Muscle of back (tissue), 11 donors: ENCODE data around the gene CFAP20DC. TPM values are rescaled to one million over a fixed set of nuclear protein-coding genes. Genes with fewer than 3 reads are reported as not detected.
A peak's percentile ranks its signal among the peaks of the same experiment; 100 is the strongest.
"Not testable (repeated sequence)": the region's sequence is repeated elsewhere in the genome, so short reads cannot be mapped to it uniquely, and the experiment has no call there.

Experiments used
- DNase-seq, 3 donors: peaks; one replicate each; pipeline versions ENCODE4 v3.0.0 to v3.0.0-alpha.2; 2013
- polyA plus RNA-seq, 10 donors: library from polyadenylated mRNA; unstranded; fragments of 120-200 nt; gene quantifications; one replicate each; pipeline ENCODE4 v1.2.1, GENCODE V29; 2013; ENCODE audit not compliant: insufficient read length in 10 of 10

CFAP20DC gene
- polyA plus RNA-seq, 10 donors = 0.88 to 2.4 (median 1.7) TPM

GRCh38 chr3:58868097-58868779, 181.6 kb downstream of the CFAP20DC start:
- DNase-seq = no peak

- no peak for DNase-seq
Observed at GRCh38 chr3:58867621-58868020, 182.2 kb downstream of the CFAP20DC start.

GRCh38 chr3:58866079-58866478, 183.7 kb downstream of the CFAP20DC start:
- DNase-seq = no peak

- no peak for DNase-seq
Observed at GRCh38 chr3:58864480-58864879, 185.3 kb downstream of the CFAP20DC start.

DNA sequence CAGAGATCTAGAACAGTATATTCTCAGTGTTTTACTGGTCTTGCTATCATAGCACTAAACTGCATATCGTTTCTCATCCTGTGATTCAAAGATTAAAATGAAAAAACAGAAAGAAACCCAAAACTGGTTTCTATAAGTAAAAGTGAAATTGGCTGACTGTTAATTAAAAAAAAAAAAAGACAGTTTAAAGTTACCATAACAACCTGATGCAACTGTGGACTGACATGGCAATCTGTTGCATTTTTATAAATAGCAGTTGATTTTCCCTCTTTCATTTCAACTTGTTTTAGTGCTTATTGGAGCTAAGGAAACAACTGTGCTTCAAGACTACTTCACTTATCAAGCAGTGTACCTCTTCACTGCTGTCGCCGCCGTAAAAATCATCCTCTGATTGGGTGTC, 186.6 kb downstream of the CFAP20DC start:
- no peak for DNase-seq

DNA sequence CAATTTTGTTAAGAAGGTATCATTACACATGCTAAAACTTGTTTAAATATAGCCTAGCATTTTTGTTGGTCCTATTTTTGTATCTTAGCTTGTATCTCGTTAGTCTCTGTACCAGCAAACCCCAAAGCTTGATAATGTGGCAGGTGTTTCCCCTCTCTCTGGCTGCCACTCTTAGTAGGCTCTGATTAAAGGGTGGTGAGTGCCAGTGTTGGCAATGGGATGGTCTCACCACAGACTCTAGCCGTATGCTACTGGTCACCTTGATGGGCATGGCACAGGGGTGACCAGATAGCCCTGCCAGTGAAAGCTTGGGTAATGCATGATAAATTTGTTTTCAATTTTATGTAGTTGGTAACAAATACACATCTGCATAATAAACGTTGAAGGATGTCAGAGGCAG, 188.3 kb downstream of the CFAP20DC start:
- no peak for DNase-seq

DNA sequence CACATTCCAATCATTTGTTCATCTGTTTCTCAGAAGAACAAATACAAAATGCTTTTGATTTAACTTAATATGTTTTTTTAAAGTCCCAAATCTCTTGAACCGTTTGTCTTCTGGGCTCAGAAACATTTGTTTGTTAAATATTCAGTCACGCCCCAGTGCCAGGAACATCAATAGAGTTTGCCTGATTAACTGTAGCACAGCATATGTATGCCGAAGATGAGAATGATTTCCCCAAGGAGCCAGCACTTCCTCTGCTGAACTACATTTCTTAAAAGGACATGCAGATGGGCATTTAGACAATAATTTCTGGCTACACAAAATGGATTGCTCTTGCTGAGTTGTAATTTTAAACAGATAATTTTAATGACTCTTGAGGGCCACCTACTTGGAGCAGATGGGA, 191.7 kb downstream of the CFAP20DC start:
- peak in 1 of 3 donors; percentile 19 for DNase-seq

DNA sequence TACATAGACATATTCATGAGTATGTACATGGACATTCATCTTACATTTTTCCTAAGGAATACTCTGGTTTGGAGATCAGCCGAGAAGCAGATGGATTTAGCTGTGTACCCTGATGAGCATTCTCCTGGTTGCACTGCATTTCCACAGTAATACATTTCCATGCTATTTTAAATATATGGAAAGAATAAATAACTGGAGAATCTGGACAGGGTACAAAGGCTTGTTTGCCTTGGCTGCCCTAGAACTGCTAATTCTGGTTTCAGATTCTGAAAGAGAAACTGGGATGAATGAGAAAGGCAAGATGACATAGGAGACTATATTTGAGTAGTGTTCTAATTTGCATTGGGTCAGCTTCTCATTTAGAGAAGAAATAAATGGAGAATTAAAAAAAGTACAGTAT, 192.4 kb downstream of the CFAP20DC start:
- no peak for DNase-seq

- DNase-seq = no peak
Observed at GRCh38 chr3:58848826-58849225, 201.0 kb downstream of the CFAP20DC start.

- not testable (repeated sequence) for DNase-seq
Observed at GRCh38 chr3:58842050-58842747, 207.6 kb downstream of the CFAP20DC start.

DNA sequence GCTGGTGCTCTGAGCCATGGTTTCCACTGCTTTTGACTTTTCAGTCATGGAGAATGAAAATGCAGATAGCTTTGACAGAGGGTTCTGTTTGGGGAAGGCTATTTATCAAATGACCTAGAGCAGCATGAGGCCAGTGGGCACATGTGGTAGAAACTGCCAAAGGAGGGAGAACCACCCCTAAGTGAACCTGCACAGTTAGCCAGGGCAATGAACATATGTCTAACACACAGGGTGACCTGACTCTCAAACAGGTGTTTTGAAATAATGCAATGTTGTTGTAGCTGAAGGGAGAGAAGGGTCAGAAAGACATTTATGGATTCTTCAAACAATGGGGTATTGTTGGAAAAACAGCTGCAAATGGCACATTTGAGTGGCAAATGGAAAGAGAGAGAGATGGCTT, 208.9 kb downstream of the CFAP20DC start:
- DNase-seq = no peak

- no peak for DNase-seq
Observed at GRCh38 chr3:58839964-58840363, 209.9 kb downstream of the CFAP20DC start.

GRCh38 chr3:58839187-58839586, 210.6 kb downstream of the CFAP20DC start:
- no peak for DNase-seq

DNA sequence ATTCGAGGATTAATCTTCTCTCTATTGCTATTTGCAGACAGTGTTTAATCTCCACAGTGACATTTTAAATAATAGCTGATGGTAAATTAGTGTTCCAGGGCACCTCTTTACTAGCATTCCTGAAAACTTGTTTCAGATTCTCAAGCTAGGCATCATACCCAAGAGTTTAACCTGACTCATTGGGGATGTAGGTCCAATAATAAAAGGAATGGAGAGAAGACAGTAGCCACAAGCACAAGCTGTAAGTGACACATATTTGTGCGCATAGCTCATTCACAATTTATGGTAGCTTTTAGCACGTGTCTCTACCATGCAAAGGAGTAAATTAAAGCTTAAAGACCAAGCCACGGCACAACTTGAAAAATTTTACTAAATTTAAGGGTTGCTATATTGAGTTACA, 212.0 kb downstream of the CFAP20DC start:
- no peak for DNase-seq

DNA sequence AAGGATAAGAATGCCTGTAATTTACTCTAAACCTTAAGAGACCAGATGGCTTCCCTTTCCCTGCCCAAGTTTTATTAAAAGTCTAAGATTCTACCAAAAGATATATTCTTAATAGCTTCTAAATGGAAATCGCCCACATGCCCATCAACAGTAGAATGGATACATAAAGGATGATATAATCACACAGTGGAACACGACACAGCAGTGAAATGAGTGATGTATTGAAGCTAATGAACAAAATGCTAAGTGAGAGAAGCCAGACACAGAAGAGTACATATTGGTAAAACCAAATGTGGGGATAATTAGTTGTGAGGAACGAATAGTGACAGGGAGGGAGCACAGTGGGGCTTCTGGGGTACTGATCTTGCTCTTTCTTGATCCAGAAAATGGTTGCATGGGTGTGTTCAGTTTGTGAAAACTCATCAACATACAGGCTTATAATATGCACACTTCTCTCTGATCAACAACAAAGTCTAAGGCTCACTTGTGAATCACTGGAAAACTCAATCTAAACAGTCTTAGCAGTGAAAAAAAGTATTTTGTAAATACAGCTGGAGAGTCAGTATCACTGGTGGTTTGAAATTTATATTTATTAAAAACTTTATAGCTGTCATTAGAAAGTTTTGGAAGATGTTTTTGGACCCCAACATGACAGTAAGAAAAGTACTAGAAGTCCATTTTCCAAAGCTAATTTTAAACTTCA, 212.5 kb downstream of the CFAP20DC start:
- no peak for DNase-seq

DNA sequence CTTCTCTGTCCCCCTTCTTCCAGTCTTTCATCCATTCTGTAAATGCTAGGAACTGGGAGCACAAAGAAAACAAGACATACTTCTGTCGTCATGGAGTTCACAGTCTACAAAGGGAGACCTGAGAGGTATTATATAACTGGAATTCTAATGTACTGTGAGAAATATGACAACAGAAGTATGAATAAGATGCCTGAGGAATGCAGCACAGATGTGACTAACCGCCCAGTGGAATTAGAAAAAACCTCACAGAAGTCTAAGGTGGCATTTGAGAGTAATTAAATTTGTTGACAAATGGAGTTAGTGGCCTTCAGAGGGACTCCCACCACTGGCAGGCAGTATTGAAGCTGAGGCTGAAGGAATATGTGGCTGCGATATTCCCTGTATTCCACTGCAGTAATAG, 214.7 kb downstream of the CFAP20DC start:
- DNase-seq = peak in 1 of 3 donors; percentile 38

- peak in 2 of 3 donors; percentile 28 to 72 for DNase-seq
Observed at GRCh38 chr3:58833491-58833890, 216.3 kb downstream of the CFAP20DC start.

DNA sequence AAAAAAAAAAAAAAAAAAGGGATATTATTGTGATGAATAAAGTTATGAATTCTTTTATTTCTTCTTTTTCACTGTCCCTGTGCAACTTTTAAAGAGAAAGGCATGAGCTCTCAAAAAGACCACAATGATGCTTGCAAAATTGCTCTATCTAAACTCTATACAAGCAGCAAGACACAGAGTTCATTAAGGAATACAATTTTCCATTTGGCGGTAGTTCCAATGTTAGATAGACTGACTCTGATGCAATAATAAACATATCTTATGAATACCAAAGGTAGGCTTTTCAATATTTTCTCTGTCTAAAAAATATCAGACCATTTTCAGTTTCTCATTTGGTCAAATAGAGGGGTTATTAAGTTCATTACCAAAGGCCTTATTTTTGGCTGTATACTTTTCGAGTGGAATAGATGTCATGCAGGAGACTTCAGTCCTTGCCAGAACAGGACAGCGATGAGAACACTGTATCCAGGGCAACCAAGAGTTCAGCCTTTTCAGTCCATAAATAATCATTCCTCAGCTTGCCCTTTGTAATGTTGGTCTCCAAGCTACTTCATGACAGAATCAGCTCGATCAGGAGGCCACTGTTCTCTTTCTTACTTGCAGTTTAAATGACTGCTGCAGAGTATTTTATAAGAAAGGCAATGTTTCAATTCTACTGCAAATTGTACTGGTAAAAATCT, 220.4 kb downstream of the CFAP20DC start:
- DNase-seq = peak in 2 of 3 donors; percentile 13 to 56

DNA sequence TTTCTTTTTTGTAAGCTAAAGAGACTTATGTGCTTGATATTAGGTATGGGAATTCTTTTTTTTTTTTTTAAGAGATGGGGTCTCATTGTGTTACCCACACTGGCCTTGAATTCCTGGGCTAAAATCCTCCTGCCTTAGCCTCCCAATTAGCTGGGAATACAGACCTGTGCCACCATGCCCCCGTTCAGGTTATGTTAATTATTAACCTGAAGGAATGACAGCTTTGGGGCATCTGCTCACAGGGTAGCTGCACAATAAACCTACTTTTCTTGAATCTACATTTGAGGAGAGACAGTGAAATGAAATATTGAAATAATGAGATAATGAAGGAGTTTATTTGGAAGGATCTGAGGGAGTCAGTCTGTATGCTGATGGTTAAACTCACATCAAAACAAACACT, 225.0 kb downstream of the CFAP20DC start:
- DNase-seq = no peak

- peak; percentile 62 to 81 (median 67) for DNase-seq
Observed at GRCh38 chr3:58824285-58824684, 225.5 kb downstream of the CFAP20DC start.

DNA sequence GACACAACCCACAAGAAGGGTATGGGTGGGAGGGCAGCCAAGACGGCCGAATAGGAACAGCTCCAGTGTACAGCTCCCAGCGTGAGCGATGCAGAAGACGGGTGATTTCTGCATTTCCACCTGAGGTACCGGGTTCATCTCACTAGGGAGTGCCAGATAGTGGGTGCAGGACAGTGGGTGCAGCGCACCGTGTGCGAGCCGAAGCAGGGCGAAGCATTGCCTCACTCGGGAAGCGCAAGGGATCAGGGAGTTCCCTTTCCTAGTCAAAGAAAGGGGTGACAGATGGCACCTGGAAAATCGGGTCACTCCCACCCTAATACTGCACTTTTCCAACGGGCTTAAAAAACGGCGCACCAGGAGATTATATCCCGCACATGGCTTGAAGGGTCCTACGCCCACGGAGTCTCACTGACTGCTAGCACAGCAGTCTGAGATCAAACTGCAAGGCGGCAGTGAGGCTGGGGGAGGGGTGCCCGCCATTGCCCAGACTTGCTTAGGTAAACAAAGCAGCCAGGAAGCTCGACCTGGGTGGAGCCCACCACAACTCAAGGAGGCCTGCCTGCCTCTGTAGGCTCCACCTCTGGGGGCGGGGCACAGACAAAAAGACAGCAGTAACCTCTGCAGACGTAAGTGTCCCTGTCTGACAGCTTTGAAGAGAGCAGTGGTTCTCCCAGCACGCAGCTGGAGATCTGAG, 243.1 kb downstream of the CFAP20DC start:
- DNase-seq = not testable (repeated sequence)

DNA sequence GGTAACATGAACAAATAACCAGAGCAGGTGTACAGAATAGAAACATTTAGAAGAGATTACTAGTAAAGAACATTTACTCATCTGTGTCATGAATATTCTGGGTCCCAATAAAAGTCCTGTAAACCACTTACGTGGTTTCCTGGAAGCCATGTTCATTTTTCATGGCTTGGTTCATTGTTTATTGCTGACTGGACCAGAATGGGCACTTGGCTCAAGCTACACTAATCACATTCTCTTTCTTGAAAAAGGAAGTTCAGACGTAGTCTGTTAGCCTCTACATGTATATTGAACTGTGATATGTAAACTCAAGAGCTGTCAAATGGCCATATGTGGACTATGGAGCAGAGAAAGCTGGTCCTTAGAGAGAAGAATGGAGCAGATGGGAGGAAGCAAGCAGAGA, 244.9 kb downstream of the CFAP20DC start:
- DNase-seq = no peak
